Panc1 (cell line): ENCODE data around the gene PRSS21. TPM values are rescaled to one million over a fixed set of nuclear protein-coding genes. Genes with fewer than 3 reads are reported as not detected.

Source experiments
- ATAC-seq: fragments of 200-7000 bp; cut with Tn5 transposase; 2 replicates; pipeline ENCODE4 v1.9.1; 2020; ENCODE audit warnings: mild to moderate bottlenecking, moderate library complexity
- BruUV-seq: library from RNA; stranded (reverse); fragments of 400-500 nt; replicated peaks from 2 replicates; lab custom pipeline; 2021; lab: Mats Ljungman, UMichigan
- CTCF ChIA-PET: fragments of 300-600 bp; sonication (Branson Sonifier 250); formaldehyde crosslinking; loops from one replicate; lab custom pipeline; 2022; ENCODE audit warnings: antibody characterized with exemption; lab: Charles Lee
- POLR2A ChIA-PET: fragments of 300-600 bp; sonication (Branson Sonifier 250); formaldehyde crosslinking; loops from one replicate; lab custom pipeline; 2022; ENCODE audit warnings: antibody characterized with exemption; lab: Charles Lee
- DNase-seq: peaks from one replicate; pipeline ENCODE4 v3.0.0-alpha.2; 2010; ENCODE audit warnings: low read depth, low spot score
- H3K27ac ChIP-seq: 2 replicates; pipeline ENCODE4 v1.5.1; 2011; ENCODE audit warnings: mild to moderate bottlenecking, low read length, inconsistent platforms
- H3K27me3 ChIP-seq: fragments of 200-500 bp; sonication (Bioruptor generic); 2 replicates; pipeline ENCODE4 v1.6.0; 2014; ENCODE audit warnings: low read length, inconsistent platforms; ENCODE audit not compliant: control insufficient read depth, insufficient read depth
- H3K36me3 ChIP-seq: fragments of 200-500 bp; sonication (Bioruptor generic); 2 replicates; pipeline ENCODE4 v1.5.1; 2014; ENCODE audit warnings: inconsistent platforms, mild to moderate bottlenecking, low read length, moderate library complexity; ENCODE audit not compliant: control insufficient read depth, insufficient read depth
- H3K4me1 ChIP-seq: 2 replicates; pipeline ENCODE4 v1.5.1; 2011; ENCODE audit warnings: inconsistent platforms, mild to moderate bottlenecking, low read length, moderate library complexity; ENCODE audit not compliant: control insufficient read depth, insufficient read depth
- H3K4me3 ChIP-seq, 2 experiments: 2 replicates each; pipeline ENCODE4 v1.5.1; 2011 to 2012; ENCODE audit warnings: low read depth in 2 of 2, low read length in 2 of 2, mild to moderate bottlenecking in 2 of 2, inconsistent platforms in 1 of 2, moderate library complexity in 1 of 2
- H3K9me3 ChIP-seq: fragments of 200-500 bp; sonication (Bioruptor generic); 2 replicates; pipeline ENCODE4 v1.5.1; 2014; ENCODE audit warnings: low read depth, mild to moderate bottlenecking, inconsistent platforms, low read length, moderate library complexity; ENCODE audit not compliant: control insufficient read depth, insufficient read depth
- POLR2AphosphoS5 ChIP-seq: IDR thresholded peaks from 2 replicates; pipeline ENCODE4 v1.6.1; 2012; ENCODE audit warnings: mild to moderate bottlenecking, low read depth, low read length, moderate library complexity
- SIN3A ChIP-seq: IDR thresholded peaks from 2 replicates; pipeline ENCODE4 v1.6.1; 2012; ENCODE audit warnings: low read depth, mild to moderate bottlenecking, low read length, moderate library complexity, borderline replicate concordance; ENCODE audit not compliant: insufficient read depth
- TCF7L2 ChIP-seq: IDR thresholded peaks from 2 replicates; pipeline ENCODE4 v1.6.1; 2011; ENCODE audit warnings: mild to moderate bottlenecking, low read depth, low read length, inconsistent platforms
- in situ Hi-C: cut with HindIII; loops from 2 replicates; pipeline ENCODE4 v1.10.0; 2016; ENCODE audit warnings: low sequenced_read_pairs, low pct_unique_long_range_greater_than_20kb
- intact Hi-C: fragments of 100-400 bp; cut with micrococcal nuclease; formaldehyde crosslinking; loops from one replicate; pipeline ENCODE4 v1.10.0; 2022; ENCODE audit not compliant: unreplicated experiment
- total RNA-seq: library from RNA; stranded (reverse); gene quantifications from one replicate; pipeline ENCODE4 v1.2.1, GENCODE V29; 2021; ENCODE audit not compliant: unreplicated experiment
- TF ChIP-seq, protein P1 (sequence below): fragments of 450-650 bp; IDR thresholded peaks from 2 replicates; pipeline ENCODE4 v1.5.1; 2017; ENCODE audit warnings: mild to moderate bottlenecking
- TF ChIP-seq, protein P2 (sequence below), 2 experiments: IDR thresholded peaks; 2 replicates each; pipeline ENCODE4 v1.6.1; 2011 to 2012; ENCODE audit warnings: low read depth in 2 of 2, control low read depth in 1 of 2, low read length in 1 of 2, mild to moderate bottlenecking in 1 of 2, moderate library complexity in 1 of 2; ENCODE audit not compliant: insufficient read depth in 1 of 2

The PRSS21 gene
- total RNA-seq, 1 experiment from 2014 or later = not detected

DNA sequence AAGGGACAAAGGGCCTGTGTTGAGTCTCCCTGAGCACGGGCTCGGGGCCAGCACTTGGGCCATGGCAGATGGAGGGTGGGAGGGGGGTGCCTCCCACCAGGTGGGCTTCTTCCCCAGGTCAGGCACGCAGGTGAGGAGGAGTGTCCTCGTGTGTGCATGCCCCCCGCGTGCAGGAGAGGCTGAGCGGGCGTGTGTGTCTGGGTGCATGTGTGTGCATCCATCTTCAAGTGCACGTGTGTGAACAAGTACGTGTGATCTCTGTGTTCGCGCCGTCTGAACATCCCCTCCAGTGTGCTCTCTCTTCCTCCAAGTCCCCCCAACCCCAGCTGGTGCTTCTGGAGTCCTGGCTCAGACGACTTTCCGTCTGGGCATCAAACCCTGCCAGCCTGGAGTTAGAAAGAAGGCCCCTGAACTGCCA, 10.3 kb downstream of the PRSS21 start:
- BruUV-seq = no TSS peak
- in situ Hi-C loops = no loop called here
- ChIA-PET POLR2A (no interaction called here), CTCF (no interaction called here)
- no peaks in the 10 kb centered on the region for H3K9me3 ChIP-seq
- H3K36me3 ChIP-seq = no peaks in the 10 kb centered on the region
- TF ChIP-seq POLR2AphosphoS5 = no peak
- TF ChIP-seq TCF7L2 = no peak
- TF ChIP-seq, protein P1, sequence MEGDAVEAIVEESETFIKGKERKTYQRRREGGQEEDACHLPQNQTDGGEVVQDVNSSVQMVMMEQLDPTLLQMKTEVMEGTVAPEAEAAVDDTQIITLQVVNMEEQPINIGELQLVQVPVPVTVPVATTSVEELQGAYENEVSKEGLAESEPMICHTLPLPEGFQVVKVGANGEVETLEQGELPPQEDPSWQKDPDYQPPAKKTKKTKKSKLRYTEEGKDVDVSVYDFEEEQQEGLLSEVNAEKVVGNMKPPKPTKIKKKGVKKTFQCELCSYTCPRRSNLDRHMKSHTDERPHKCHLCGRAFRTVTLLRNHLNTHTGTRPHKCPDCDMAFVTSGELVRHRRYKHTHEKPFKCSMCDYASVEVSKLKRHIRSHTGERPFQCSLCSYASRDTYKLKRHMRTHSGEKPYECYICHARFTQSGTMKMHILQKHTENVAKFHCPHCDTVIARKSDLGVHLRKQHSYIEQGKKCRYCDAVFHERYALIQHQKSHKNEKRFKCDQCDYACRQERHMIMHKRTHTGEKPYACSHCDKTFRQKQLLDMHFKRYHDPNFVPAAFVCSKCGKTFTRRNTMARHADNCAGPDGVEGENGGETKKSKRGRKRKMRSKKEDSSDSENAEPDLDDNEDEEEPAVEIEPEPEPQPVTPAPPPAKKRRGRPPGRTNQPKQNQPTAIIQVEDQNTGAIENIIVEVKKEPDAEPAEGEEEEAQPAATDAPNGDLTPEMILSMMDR = no peak
- TF ChIP-seq, protein P2, sequence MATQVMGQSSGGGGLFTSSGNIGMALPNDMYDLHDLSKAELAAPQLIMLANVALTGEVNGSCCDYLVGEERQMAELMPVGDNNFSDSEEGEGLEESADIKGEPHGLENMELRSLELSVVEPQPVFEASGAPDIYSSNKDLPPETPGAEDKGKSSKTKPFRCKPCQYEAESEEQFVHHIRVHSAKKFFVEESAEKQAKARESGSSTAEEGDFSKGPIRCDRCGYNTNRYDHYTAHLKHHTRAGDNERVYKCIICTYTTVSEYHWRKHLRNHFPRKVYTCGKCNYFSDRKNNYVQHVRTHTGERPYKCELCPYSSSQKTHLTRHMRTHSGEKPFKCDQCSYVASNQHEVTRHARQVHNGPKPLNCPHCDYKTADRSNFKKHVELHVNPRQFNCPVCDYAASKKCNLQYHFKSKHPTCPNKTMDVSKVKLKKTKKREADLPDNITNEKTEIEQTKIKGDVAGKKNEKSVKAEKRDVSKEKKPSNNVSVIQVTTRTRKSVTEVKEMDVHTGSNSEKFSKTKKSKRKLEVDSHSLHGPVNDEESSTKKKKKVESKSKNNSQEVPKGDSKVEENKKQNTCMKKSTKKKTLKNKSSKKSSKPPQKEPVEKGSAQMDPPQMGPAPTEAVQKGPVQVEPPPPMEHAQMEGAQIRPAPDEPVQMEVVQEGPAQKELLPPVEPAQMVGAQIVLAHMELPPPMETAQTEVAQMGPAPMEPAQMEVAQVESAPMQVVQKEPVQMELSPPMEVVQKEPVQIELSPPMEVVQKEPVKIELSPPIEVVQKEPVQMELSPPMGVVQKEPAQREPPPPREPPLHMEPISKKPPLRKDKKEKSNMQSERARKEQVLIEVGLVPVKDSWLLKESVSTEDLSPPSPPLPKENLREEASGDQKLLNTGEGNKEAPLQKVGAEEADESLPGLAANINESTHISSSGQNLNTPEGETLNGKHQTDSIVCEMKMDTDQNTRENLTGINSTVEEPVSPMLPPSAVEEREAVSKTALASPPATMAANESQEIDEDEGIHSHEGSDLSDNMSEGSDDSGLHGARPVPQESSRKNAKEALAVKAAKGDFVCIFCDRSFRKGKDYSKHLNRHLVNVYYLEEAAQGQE (IDR thresholded peaks at IDR 0.05; ENCODE audit: insufficient read depth in 1 of 2, low read depth in 2 of 2, low read length in 1 of 2) = no peak
- no peak for TF ChIP-seq SIN3A
- peaks cover 30% of the 10 kb centered on the region for H3K4me1 ChIP-seq
- intact Hi-C loops = no loop called here
- no peak overlapping the region for H3K4me3 ChIP-seq
- H3K27ac ChIP-seq = peak overlapping the region; percentile 25; the same call in 1 of the 2 replicates
- ATAC-seq (no peak), DNase-seq (no peak)
- no peaks in the 10 kb centered on the region for H3K27me3 ChIP-seq

DNA sequence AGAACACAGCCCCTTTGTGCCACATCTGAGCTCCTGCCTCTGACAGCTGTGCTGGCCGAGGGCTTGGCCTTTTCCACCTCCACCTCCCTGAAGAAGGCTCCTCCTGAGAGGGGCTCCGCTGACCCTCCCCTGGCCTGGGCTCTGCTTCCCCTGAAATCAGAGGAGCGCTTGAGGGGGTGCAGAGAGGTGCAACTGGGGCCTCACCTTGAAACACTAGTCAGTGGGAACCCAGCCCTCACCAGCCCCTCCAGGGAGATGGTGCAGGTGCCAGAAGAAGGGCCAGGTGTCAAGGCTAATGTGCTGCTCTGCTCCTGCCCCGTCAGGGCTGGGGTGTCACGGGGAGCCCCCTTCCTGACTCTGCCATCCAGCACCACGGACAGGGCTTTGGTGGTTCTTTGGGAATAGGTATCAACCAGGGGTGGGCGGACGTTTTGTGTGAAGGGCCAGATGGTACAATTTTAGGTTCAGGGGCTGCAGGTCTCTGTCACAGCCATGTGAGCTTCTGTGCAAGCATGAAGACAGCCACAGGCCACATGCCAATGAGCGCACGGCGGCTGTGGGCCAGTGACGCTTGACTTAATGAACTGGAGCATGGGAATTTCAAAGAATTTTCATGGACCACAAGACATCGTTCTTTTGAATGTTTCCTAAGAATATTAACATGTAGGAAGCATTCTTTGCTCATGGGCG, 10.9 kb downstream of the PRSS21 start:
- Histone ChIP-seq H3K27ac (no peak overlapping the region), H3K4me1 (peaks cover 27% of the 10 kb centered on the region), H3K4me3 (no peak overlapping the region), H3K9me3 (no peaks in the 10 kb centered on the region), H3K36me3 (no peaks in the 10 kb centered on the region), H3K27me3 (no peaks in the 10 kb centered on the region)
- no peak for DNase-seq
- TF ChIP-seq POLR2AphosphoS5 (no peak), TCF7L2 (no peak), SIN3A (no peak)
- TF ChIP-seq, protein P1 = no peak
- TF ChIP-seq, protein P2 (IDR thresholded peaks at IDR 0.05; ENCODE audit: insufficient read depth in 1 of 2, low read depth in 2 of 2, low read length in 1 of 2) = peak; percentile 88 to 93
- intact Hi-C loops = no loop called here
- in situ Hi-C loops = no loop called here
- ATAC-seq = no peak
- ChIA-PET POLR2A (no interaction called here), CTCF (no interaction called here)
- no TSS peak for BruUV-seq
